ENCODE measurements around the gene LARGE1. TPM values are rescaled to one million over a fixed set of nuclear protein-coding genes. Genes with fewer than 3 reads are reported as not detected.

The LARGE1 gene
- total and polyA plus RNA-seq, 10 donors: 1.9 to 35.8 (median 22.8) TPM

GRCh38 chr22:33260498-33260897, 659.8 kb downstream of the LARGE1 start:
- Histone ChIP-seq H3K27ac (no peak overlapping the region), H3K4me3 (no peak overlapping the region), H3K4me1 (peaks cover 0 to 6% (median 0%) of the 10 kb centered on the region in 6 donors), H3K36me3 (no peaks in the 10 kb centered on the region), H3K9me3 (no peaks in the 10 kb centered on the region), H3K27me3 (replicated peaks in 1 of 7) (peaks cover 0 to 9% (median 0%) of the 10 kb centered on the region in 7 donors)
- TF ChIP-seq POLR2AphosphoS5 (IDR thresholded peaks at IDR 0.05) (no peak), CTCF (IDR thresholded peaks at IDR 0.05 in 8 of 11, conservative IDR thresholded peaks at IDR 0.05 in 3 of 11) (no peak), POLR2A (IDR thresholded peaks at IDR 0.05) (no peak)
- intact Hi-C loops (cut with DNase I; ENCODE audit: low total_unique reads): no loop called here
- no peak for DNase-seq
- 53 to 68% (median 58%) methylated on average over 9 of the region's 9 CpGs for whole genome bisulfite sequencing, 5 donors

- no peaks in the 10 kb centered on the region for H3K9me3 ChIP-seq
- H3K27me3 ChIP-seq (replicated peaks in 1 of 7): peaks cover 0 to 8% (median 0%) of the 10 kb centered on the region in 7 donors
- no peak for DNase-seq
- TF ChIP-seq CTCF (IDR thresholded peaks at IDR 0.05 in 8 of 11, conservative IDR thresholded peaks at IDR 0.05 in 3 of 11) (no peak), POLR2AphosphoS5 (IDR thresholded peaks at IDR 0.05) (no peak), POLR2A (IDR thresholded peaks at IDR 0.05) (no peak)
- no peaks in the 10 kb centered on the region for H3K36me3 ChIP-seq
- intact Hi-C loops (cut with DNase I; ENCODE audit: low total_unique reads): no loop called here
- H3K4me1 ChIP-seq: peaks cover 0 to 11% (median 0%) of the 10 kb centered on the region in 6 donors
- H3K4me3 ChIP-seq: no peak overlapping the region
- no peak overlapping the region for H3K27ac ChIP-seq
- WGBS, 5 donors: 8 to 13% (median 8%) methylated on average over 4 of the region's 4 CpGs
These were observed 664.5 kb downstream of the LARGE1 start for GRCh38 chr22:33255791-33256190.

- H3K27me3 ChIP-seq (replicated peaks in 1 of 7): no peaks in the 10 kb centered on the region
- no peak overlapping the region for H3K4me3 ChIP-seq
- H3K9me3 ChIP-seq: peaks cover 0 to 21% (median 18%) of the 10 kb centered on the region in 8 donors
- no peak for DNase-seq
- no peaks in the 10 kb centered on the region for H3K4me1 ChIP-seq
- no peak overlapping the region for H3K27ac ChIP-seq
- TF ChIP-seq POLR2A (IDR thresholded peaks at IDR 0.05) (no peak), CTCF (IDR thresholded peaks at IDR 0.05 in 8 of 11, conservative IDR thresholded peaks at IDR 0.05 in 3 of 11) (no peak), POLR2AphosphoS5 (IDR thresholded peaks at IDR 0.05) (no peak)
- 45 to 55% (median 51%) methylated on average over 2 of the region's 2 CpGs for WGBS, 5 donors
- intact Hi-C loops (cut with DNase I; ENCODE audit: low total_unique reads): no loop called here
- no peaks in the 10 kb centered on the region for H3K36me3 ChIP-seq
These were observed 671.3 kb downstream of the LARGE1 start for GRCh38 chr22:33248948-33249347.

- Histone ChIP-seq H3K27ac (no peak overlapping the region), H3K4me3 (no peak overlapping the region)
- WGBS, 5 donors: 71 to 88% (median 76%) methylated on average over 2 of the region's 2 CpGs
These were observed 672.5 kb downstream of the LARGE1 start for GRCh38 chr22:33247758-33248157.

More at GRCh38 chr22:33247758-33248157, 672.5 kb downstream of the LARGE1 start:
- Histone ChIP-seq H3K27me3 (replicated peaks in 1 of 7) (no peaks in the 10 kb centered on the region), H3K4me1 (no peaks in the 10 kb centered on the region), H3K9me3 (peaks cover 0 to 25% (median 18%) of the 10 kb centered on the region in 8 donors), H3K36me3 (no peaks in the 10 kb centered on the region)
- TF ChIP-seq POLR2A (IDR thresholded peaks at IDR 0.05) (no peak), POLR2AphosphoS5 (IDR thresholded peaks at IDR 0.05) (no peak), CTCF (IDR thresholded peaks at IDR 0.05 in 8 of 11, conservative IDR thresholded peaks at IDR 0.05 in 3 of 11) (no peak)
- intact Hi-C loops (cut with DNase I; ENCODE audit: low total_unique reads): no loop called here
- no peak for DNase-seq
